ENCODE data around the gene TENM3. TPM values are rescaled to one million over a fixed set of nuclear protein-coding genes. Genes with fewer than 3 reads are reported as not detected.
"Not testable (repeated sequence)": the region's sequence is repeated elsewhere in the genome, so short reads cannot be mapped to it uniquely, and the experiment has no call there.

The TENM3 gene
- total RNA-seq, 4 donors from 2014 or later = 3.4 to 9.8 (median 6.9) TPM

- H3K4me3 ChIP-seq = no peak overlapping the region
- DNase-seq = no peak
- intact Hi-C loops (cut with DNase I; ENCODE audit: low total_unique reads) = loop anchor here (5.0 kb wide), 1 partner anchor 342 kb away; no protein-coding TSS in a partner anchor
- no peaks in the 10 kb centered on the region for H3K36me3 ChIP-seq
- in situ Hi-C loops (cut with MboI; ENCODE audit: low pct_ligation_motif_present in 1 of 4, low pct_unique_long_range_greater_than_20kb in 1 of 4, low sequenced_read_pairs in 3 of 4) = no loop called here
- 52 to 64% methylated on average over 6 of the region's 6 CpGs for WGBS, 2 donors (ENCODE audit: low coverage in 1 of 2)
- H3K27ac ChIP-seq = no peak overlapping the region
- no peaks in the 10 kb centered on the region for H3K9me3 ChIP-seq
- TF ChIP-seq POLR2A (IDR thresholded peaks at IDR 0.05) (no peak), EP300 (IDR thresholded peaks at IDR 0.05; ENCODE audit: low read depth) (no peak), POLR2AphosphoS5 (IDR thresholded peaks at IDR 0.05) (no peak), CTCF (IDR thresholded peaks at IDR 0.05) (no peak)
- no peaks in the 10 kb centered on the region for H3K27me3 ChIP-seq
- no peaks in the 10 kb centered on the region for H3K4me1 ChIP-seq
Measured at GRCh38 chr4:182384631-182385091, 141.5 kb downstream of the TENM3 start.

DNA sequence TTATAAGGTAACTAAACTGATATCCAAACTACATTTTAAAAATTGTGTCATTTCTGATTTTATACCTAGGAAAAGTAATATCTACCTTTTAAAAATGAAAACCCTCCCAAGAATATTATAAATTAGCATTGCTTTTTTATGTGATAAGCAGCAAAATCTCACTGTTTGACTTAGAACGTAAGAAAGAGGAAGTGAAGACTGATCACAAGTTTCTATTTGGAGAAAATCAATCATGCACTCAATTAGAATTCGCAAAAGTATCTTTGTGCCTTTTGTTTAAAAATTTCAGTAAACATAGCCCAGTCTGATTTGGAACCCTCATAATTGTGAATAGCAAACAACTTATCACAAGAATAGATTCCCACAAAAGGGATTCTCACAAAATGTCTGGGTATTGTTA, 142.7 kb downstream of the TENM3 start:
- TF ChIP-seq POLR2AphosphoS5 (IDR thresholded peaks at IDR 0.05) (no peak), POLR2A (IDR thresholded peaks at IDR 0.05) (no peak), EP300 (IDR thresholded peaks at IDR 0.05; ENCODE audit: low read depth) (no peak), CTCF (IDR thresholded peaks at IDR 0.05) (no peak)
- H3K4me1 ChIP-seq = no peaks in the 10 kb centered on the region
- no peaks in the 10 kb centered on the region for H3K27me3 ChIP-seq
- intact Hi-C loops (cut with DNase I; ENCODE audit: low total_unique reads) = loop anchor here (5.0 kb wide), 1 partner anchor 344 kb away; no protein-coding TSS in a partner anchor
- H3K36me3 ChIP-seq = no peaks in the 10 kb centered on the region
- DNase-seq = no peak
- in situ Hi-C loops (cut with MboI; ENCODE audit: low pct_ligation_motif_present in 1 of 4, low pct_unique_long_range_greater_than_20kb in 1 of 4, low sequenced_read_pairs in 3 of 4) = no loop called here
- no peak overlapping the region for H3K4me3 ChIP-seq
- WGBS, 2 donors (ENCODE audit: low coverage in 1 of 2) = 64 to 65% methylated on average over 2 of the region's 2 CpGs
- H3K27ac ChIP-seq = no peak overlapping the region
- H3K9me3 ChIP-seq = no peaks in the 10 kb centered on the region

DNA sequence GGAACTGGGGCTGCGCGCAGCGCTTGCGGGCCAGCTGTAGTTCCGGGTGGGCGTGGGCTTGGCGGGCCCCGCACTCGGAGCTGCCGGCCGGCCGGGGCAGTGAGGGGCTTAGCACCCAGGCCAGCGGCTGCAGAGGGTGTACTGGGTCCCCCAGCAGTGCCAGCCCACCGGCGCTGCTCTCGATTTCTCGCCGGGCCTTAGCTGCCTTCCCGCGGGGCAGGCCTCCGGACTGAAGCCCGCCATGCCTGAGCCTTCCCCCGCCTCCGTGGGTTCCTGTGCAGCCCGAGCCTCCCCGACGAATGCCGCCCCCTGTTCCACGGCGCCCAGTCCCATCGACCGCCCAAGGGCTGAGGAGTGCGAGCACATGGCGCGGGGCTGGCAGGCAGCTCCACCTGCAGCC, 143.4 kb downstream of the TENM3 start:
- H3K4me3 ChIP-seq; in situ Hi-C loops (cut with MboI; ENCODE audit: low pct_ligation_motif_present in 1 of 4, low pct_unique_long_range_greater_than_20kb in 1 of 4, low sequenced_read_pairs in 3 of 4); H3K36me3 ChIP-seq; DNase-seq; H3K4me1 ChIP-seq; H3K9me3 ChIP-seq; H3K27me3 ChIP-seq; H3K27ac ChIP-seq: not testable (repeated sequence)
- intact Hi-C loops (cut with DNase I; ENCODE audit: low total_unique reads) = loop anchor here (5.0 kb wide), 1 partner anchor 344 kb away; no protein-coding TSS in a partner anchor
- WGBS, 2 donors (ENCODE audit: low coverage in 1 of 2) = 94% methylated on average over 26 of the region's 35 CpGs; no CpG with 5 or more reads in 1 of the 2 donors

- no peak overlapping the region for H3K27ac ChIP-seq
- H3K9me3 ChIP-seq = no peaks in the 10 kb centered on the region
- no peak for TF ChIP-seq EP300 (IDR thresholded peaks at IDR 0.05; ENCODE audit: low read depth)
- no peak for TF ChIP-seq POLR2AphosphoS5 (IDR thresholded peaks at IDR 0.05)
- no peak for TF ChIP-seq POLR2A (IDR thresholded peaks at IDR 0.05)
- TF ChIP-seq CTCF (IDR thresholded peaks at IDR 0.05) = no peak
- no peaks in the 10 kb centered on the region for H3K27me3 ChIP-seq
- H3K4me1 ChIP-seq = no peaks in the 10 kb centered on the region
- in situ Hi-C loops (cut with MboI; ENCODE audit: low pct_ligation_motif_present in 1 of 4, low pct_unique_long_range_greater_than_20kb in 1 of 4, low sequenced_read_pairs in 3 of 4) (no loop called here), intact Hi-C loops (cut with DNase I; ENCODE audit: low total_unique reads) (no loop called here)
- no peak overlapping the region for H3K4me3 ChIP-seq
- whole genome bisulfite sequencing, 2 donors (ENCODE audit: low coverage in 1 of 2) = 79 to 84% methylated on average over 5 to 9 of the region's 9 CpGs
- no peak for DNase-seq
- no peaks in the 10 kb centered on the region for H3K36me3 ChIP-seq
Measured at GRCh38 chr4:182391111-182391684, 148.0 kb downstream of the TENM3 start.

- in situ Hi-C loops (cut with MboI; ENCODE audit: low pct_ligation_motif_present in 1 of 4, low pct_unique_long_range_greater_than_20kb in 1 of 4, low sequenced_read_pairs in 3 of 4) (no loop called here), intact Hi-C loops (cut with DNase I; ENCODE audit: low total_unique reads) (no loop called here)
- Histone ChIP-seq H3K36me3 (no peaks in the 10 kb centered on the region), H3K4me1 (no peaks in the 10 kb centered on the region), H3K27me3 (no peaks in the 10 kb centered on the region), H3K27ac (no peak overlapping the region), H3K4me3 (no peak overlapping the region), H3K9me3 (no peaks in the 10 kb centered on the region)
- WGBS, 2 donors (ENCODE audit: low coverage in 1 of 2) = 83 to 97% methylated on average over 3 of the region's 3 CpGs
- TF ChIP-seq EP300 (IDR thresholded peaks at IDR 0.05; ENCODE audit: low read depth) (no peak), POLR2AphosphoS5 (IDR thresholded peaks at IDR 0.05) (no peak), POLR2A (IDR thresholded peaks at IDR 0.05) (no peak), CTCF (IDR thresholded peaks at IDR 0.05) (no peak)
- no peak for DNase-seq
Measured at GRCh38 chr4:182394181-182394580, 151.0 kb downstream of the TENM3 start.
